K562 (cell line): Measurements from ENCODE around the gene DIAPH3. TPM values are rescaled to one million over a fixed set of nuclear protein-coding genes. Genes with fewer than 3 reads are reported as not detected.

Experiments used
- ZBTB40 ChIP-seq, 2 experiments: fragments of 450-650 bp in 1 of 2; sonication (generic) in 1 of 2; formaldehyde crosslinking in 1 of 2; IDR thresholded peaks; 2 replicates each; pipeline versions ENCODE4 v1.7.1 to v1.9.0; 2016 to 2022; ENCODE audit warnings: inconsistent platforms in 1 of 2, mild to moderate bottlenecking in 1 of 2, missing genetic modification reagents in 1 of 2
- ZNF354B ChIP-seq: fragments of 250-450 bp; sonication (Bioruptor Pico); IDR thresholded peaks from 2 replicates; pipeline ENCODE4 v1.4.0; 2020
- polyA plus RNA-seq, 8 experiments: library from polyadenylated mRNA; depleted of rRNA in 4 of 8; stranded (reverse) in 5 of 8; unstranded in 3 of 8; fragments of >200 nt; fragmentation: Nextera tagmentation in 2 of 8; fragmentation: Illumina TruSeq in 1 of 8; extraction: Ambion mirVana in 2 of 8; extraction: Trizol in 1 of 8; gene quantifications; 2 replicates each; pipeline versions ENCODE4 v1.2.1 to v1.2.3, GENCODE V29; 2011 to 2014; ENCODE audit warnings: inconsistent platforms in 1 of 8, missing spikeins in 1 of 8
- total RNA-seq, 7 experiments: library from RNA; depleted of rRNA in 6 of 7; stranded (reverse); fragments of >200 nt in 6 of 7; fragmentation: Illumina TruSeq in 2 of 7; extraction: Trizol in 2 of 7; gene quantifications; 2 replicates each; pipeline versions ENCODE4 v1.2.1 to v1.2.3, GENCODE V29; 2011 to 2021; ENCODE audit warnings: low replicate concordance in 1 of 7

DIAPH3 gene
- total and polyA plus RNA-seq, 9 of the 15 experiments (the other 6 are each of a cell fraction or from before 2014, with no cell fraction given) = 9.0 to 18.7 (median 14.7) TPM

GRCh38 chr13:59793107-59793506, 370.6 kb downstream of the DIAPH3 start (continued):
- TF ChIP-seq ZBTB40 (IDR thresholded peaks at IDR 0.05) (no peak), ZBTB40 (CRISPR knock-in tag; IDR thresholded peaks at IDR 0.05) (no peak), ZNF354B (CRISPR knock-in tag) (no peak)
